GM10248 (cell line): Measurements from ENCODE around the gene PDE10A.

ENCODE experiments used
- CTCF ChIA-PET: fragments of 300-600 bp; sonication (Branson Sonifier 250); formaldehyde crosslinking; extraction: SDS; loops from one replicate; lab custom pipeline; 2021; ENCODE audit warnings: antibody characterized with exemption; lab: Yijun Ruan, JAX
- POLR2A ChIA-PET: fragments of 350-650 bp; sonication (Branson Sonifier 250); formaldehyde crosslinking; extraction: SDS; loops from one replicate; lab custom pipeline; 2020; ENCODE audit warnings: antibody characterized with exemption; lab: Yijun Ruan, JAX
- DNase-seq: peaks from one replicate; pipeline ENCODE4 v3.0.0; 2012; ENCODE audit errors: extremely low spot score
- CTCF ChIP-seq: IDR thresholded peaks from 2 replicates; pipeline ENCODE4 v1.5.1; 2012; ENCODE audit warnings: mild to moderate bottlenecking, low read depth; ENCODE audit errors: extremely low read depth, missing control alignments, control extremely low read depth

The PDE10A gene

DNA sequence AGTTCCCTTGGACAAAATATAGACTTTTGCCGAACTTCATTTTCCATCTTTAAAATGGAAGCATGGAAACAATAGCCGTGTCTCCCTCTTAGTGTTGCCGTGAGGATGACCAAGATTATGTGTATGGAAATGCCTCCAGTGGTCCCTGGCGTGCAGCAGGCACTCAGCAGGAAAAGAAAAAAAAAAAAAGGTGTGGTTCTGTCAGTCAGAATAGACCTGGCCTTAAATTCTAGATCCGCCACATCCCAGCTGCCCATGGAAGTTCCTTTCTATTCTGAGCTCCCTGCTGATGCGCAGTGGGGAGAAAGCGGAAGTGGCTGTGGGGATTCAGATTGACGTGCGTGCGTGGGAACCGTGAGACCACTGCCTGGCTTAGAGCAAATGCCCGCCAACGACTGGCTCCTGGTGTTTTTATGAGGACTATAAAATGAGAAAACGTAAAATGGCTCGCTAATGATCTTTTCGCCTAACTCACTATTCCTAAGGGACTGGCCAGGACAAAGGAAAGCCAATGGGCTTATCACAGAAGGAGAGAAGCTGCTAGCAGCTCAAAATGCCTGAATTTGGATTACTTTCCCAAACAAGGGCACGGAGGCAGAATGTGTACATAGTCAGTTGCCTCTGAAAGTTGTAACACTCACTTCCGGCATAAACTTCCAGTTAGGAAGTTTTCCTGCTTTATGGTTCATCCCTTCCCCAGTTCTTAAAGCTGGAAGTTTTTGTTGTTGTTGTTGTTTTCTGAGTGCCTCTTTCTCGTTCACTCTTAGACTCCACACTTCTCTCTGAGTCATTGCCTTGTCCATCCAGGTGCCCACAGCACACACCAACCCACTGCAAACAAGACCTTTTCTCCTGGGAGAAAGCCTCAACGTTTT is 11.4 kb upstream of the PDE10A start:
- no peak for TF ChIP-seq CTCF
- CTCF ChIA-PET = interaction anchor here (0.9 kb wide), 1 partner anchor 54 kb away, joined by 3 read pairs; no protein-coding TSS in a partner anchor
- DNase-seq = no peak
- POLR2A ChIA-PET = no interaction called here

DNA sequence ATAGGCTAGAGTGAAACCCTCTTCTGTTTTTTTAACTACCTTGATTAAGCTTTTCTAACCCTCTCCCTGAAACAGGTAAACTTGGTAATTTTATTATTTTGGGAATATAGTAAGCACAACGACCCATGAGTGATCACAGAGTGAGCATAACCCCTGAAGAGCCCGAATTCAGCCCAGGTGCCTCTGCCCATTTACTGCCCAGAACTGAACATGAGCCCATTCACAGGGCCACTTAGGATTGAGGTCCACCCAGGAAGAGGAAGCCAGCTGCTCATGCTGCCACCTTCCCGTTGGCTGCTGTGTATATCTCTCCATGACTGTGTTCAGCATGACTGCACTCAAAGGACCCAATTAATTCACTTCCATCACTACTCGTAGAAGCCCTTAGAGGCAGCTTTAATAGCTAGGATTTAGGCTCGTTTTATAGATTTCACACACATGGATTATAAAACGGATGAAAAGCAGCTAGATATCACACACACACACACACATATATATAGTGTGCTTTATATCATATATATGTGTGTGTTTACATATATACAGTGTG is 8.3 kb upstream of the PDE10A start:
- POLR2A ChIA-PET = no interaction called here
- no peak for DNase-seq
- CTCF ChIA-PET = interaction anchor here (1.7 kb wide), 1 partner anchor 15 kb away, joined by 3 read pairs; no protein-coding TSS in a partner anchor
- TF ChIP-seq CTCF = no peak

DNA sequence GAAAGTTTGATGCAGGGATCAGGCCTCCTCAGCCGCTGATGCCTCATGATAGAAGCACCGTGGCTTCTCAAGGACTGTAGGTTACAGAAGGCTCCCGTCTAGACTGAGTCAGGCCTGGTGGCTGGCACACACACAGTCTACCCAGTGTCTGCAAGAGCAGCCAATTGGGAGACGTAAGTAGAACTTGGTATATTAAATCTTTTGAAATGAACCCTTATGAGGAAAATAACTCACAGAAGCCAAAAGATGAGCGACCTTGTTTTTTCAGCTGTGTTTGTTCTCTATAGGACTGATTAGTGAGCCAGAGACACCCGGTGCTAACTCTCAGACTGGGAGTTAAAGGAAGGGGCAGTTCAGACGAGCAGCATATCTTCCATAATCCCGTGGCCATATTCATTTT is 5.9 kb upstream of the PDE10A start:
- ChIA-PET CTCF (no interaction called here), POLR2A (no interaction called here)
- DNase-seq = no peak
- no peak for TF ChIP-seq CTCF

DNA sequence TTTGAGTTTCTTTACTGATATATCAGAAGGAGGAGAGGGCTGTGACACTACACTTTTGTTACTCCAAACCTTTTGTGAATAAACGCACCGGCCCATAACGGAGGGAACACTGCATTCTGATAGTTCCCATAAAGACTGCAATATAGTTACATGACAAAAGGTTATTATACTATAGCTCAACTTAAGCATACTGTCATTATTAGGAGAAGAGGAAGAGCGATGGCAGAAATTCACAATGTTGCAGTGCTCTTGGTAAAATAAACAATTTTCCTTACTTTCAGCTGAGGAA is 2.3 kb upstream of the PDE10A start:
- ChIA-PET POLR2A (no interaction called here), CTCF (interaction anchor here (1.0 kb wide), 1 partner anchor 12 kb away, joined by 4 read pairs; no protein-coding TSS in a partner anchor)
- TF ChIP-seq CTCF = no peak
- no peak for DNase-seq

DNA sequence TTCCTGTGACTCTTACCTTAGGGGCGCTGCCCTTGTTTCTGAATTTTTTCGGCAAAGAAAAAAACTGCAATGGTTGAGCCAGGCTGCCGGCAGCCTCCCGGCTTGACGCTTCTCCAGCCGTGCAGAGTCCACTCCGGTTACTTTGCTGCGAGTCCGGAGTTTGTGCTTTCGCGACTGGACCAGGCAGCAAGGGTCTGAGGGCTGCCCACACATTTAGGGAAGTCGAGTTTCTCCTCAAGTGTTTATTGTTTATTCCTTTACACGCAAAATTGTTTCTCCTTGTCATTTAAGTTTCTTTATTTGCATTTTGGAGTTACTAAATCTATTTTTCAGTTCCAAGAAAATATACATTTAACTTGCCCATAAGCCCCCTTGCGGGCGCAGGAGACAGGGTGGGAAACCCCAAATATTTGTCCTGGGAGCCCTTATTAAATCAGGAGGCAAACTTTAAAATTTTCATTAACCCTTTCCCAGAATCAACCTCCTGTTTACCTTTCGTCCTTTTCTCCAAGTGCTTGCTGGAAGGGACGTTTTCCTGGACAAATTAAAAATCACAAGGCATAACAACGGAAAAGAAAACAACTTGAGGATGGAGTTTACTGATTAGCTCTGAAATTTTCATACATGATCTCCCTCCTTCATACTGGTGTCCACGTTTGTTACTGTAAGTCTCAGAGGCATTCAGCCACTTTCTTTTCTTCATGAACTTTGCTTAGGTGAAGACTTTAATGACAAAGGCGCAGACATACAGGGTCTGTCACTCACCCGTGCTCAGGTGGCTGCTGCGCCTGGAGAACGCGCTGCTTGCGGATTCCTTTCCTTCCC is 1.7 kb upstream of the PDE10A start:
- POLR2A ChIA-PET = no interaction called here
- DNase-seq = no peak
- CTCF ChIA-PET = no interaction called here
- TF ChIP-seq CTCF = no peak

DNA sequence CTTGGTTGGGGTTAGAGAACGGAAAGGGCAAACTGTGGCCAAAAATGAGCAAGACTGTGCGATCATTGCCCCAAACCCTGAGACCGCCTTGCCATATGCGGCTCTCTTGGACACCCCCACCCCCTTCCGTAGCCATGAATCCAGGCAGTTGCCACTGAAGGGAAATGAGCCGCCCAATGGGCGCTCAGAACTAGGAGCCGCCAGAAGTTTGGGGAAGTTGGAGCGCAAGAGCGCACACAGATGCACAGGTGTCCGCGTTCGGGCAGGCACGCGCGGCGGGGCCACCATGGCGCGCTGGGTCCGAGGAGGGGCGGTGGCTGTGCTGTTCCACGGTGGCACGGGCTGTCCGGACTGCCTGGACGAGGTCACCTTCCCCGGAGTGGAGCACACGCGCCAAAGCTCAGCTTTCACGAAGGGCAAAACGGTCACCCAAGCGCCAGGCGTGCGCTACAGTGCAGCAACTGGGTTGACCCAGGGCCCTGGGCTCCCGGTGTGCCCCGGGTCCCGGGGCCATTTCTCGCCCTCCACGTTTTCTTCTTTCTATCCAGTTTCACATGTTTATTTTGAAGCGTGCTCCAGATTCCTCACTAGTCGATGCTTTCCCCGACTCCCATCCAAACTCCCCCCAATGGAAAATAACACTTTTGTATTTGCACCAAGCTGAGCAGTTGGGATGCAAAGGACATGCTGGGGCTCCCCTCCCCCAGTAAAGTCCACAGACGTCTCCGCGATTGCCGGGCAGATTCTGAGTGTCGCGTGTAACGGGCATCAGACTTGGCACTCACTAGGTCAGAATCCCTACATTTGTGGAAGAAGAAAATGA is 906 bp upstream of the PDE10A start:
- ChIA-PET POLR2A (no interaction called here), CTCF (no interaction called here)
- no peak for DNase-seq
- no peak for TF ChIP-seq CTCF
